HCT116 (cell line): Measurements from ENCODE around the gene RIPOR2.

ENCODE experiments used
- ATF3 ChIP-seq: IDR thresholded peaks from 2 replicates; pipeline ENCODE4 v1.6.1; 2012
- CEBPB ChIP-seq: IDR thresholded peaks from 2 replicates; pipeline ENCODE4 v1.6.1; 2012; ENCODE audit warnings: low read depth
- EGR1 ChIP-seq: IDR thresholded peaks from 2 replicates; pipeline ENCODE4 v1.6.1; 2012; ENCODE audit warnings: low read depth
- EZH2phosphoT487 ChIP-seq: fragments of 200-600 bp; IDR thresholded peaks from 2 replicates; pipeline ENCODE4 v1.6.1; 2018; ENCODE audit warnings: antibody characterized with exemption, borderline replicate concordance
- POLR2A ChIP-seq: IDR thresholded peaks from 2 replicates; pipeline ENCODE4 v1.7.0; 2011; ENCODE audit warnings: borderline replicate concordance; ENCODE audit not compliant: insufficient read depth, insufficient read length; ENCODE audit errors: extremely low read depth
- POLR2AphosphoS5 ChIP-seq: IDR thresholded peaks from 2 replicates; pipeline ENCODE4 v1.6.1; 2011; ENCODE audit warnings: mild to moderate bottlenecking, low read depth, low read length, moderate library complexity
- RAD21 ChIP-seq: IDR thresholded peaks from 2 replicates; pipeline ENCODE4 v1.6.1; 2012; ENCODE audit warnings: low read depth, mild to moderate bottlenecking
- REST ChIP-seq: IDR thresholded peaks from 2 replicates; pipeline ENCODE4 v1.6.1; 2012; ENCODE audit warnings: low read depth
- SP1 ChIP-seq: IDR thresholded peaks from 2 replicates; pipeline ENCODE4 v1.6.1; 2012; ENCODE audit warnings: low read depth
- TCF7L2 ChIP-seq: IDR thresholded peaks from 2 replicates; pipeline ENCODE4 v1.7.0; 2011; ENCODE audit warnings: borderline replicate concordance, inconsistent platforms; ENCODE audit not compliant: insufficient read depth, insufficient read length; ENCODE audit errors: extremely low read depth
- ZNF274 ChIP-seq: fragments of 200-500 bp; sonication (Bioruptor generic); IDR thresholded peaks from 2 replicates; pipeline ENCODE4 v1.6.1; 2014; ENCODE audit warnings: mild to moderate bottlenecking, low read depth, low read length, inconsistent platforms
- TF ChIP-seq, protein P1 (sequence below), 3 experiments: fragments of 200-600 bp in 1 of 3; sonication (generic) in 1 of 3; IDR thresholded peaks in 2 of 3; conservative IDR thresholded peaks in 1 of 3; 2 replicates each; pipeline ENCODE4 v1.5.1; 2012 to 2017; ENCODE audit warnings: low read depth in 2 of 3, low read length in 2 of 3, antibody characterized with exemption in 1 of 3, borderline replicate concordance in 1 of 3, control low read depth in 1 of 3, mild to moderate bottlenecking in 1 of 3, mixed read lengths in 1 of 3, mixed run types in 1 of 3, moderate library complexity in 1 of 3; ENCODE audit not compliant: insufficient read depth in 1 of 3

DNA sequence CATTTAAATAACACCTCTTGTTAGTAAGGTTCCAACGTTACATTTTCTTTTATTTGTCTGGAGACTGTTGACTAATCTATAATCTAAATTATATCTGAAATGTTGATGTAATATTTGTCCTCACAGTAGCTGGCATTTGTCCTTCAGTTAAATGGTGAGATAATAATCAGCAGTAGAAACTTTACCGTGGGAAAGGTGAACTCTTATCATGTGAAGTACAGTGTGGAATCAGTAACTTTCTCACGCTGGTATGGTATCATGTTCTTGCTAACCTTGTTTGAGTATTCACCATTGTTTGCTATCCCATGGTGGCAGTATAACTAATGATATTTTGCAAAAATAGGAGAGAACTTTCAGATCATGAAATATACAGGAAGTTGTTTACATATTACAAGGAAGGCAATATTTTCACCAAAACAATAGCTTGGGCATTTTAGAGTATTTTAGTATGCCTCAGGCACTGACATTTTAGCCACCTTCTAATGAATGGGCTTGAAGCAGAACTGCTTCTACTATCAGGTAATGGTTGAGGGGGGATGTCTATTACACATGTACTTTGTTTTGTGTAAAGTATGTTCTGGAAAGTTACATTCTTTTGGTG, 156.2 kb downstream of the RIPOR2 start:
- TF ChIP-seq, protein P1, sequence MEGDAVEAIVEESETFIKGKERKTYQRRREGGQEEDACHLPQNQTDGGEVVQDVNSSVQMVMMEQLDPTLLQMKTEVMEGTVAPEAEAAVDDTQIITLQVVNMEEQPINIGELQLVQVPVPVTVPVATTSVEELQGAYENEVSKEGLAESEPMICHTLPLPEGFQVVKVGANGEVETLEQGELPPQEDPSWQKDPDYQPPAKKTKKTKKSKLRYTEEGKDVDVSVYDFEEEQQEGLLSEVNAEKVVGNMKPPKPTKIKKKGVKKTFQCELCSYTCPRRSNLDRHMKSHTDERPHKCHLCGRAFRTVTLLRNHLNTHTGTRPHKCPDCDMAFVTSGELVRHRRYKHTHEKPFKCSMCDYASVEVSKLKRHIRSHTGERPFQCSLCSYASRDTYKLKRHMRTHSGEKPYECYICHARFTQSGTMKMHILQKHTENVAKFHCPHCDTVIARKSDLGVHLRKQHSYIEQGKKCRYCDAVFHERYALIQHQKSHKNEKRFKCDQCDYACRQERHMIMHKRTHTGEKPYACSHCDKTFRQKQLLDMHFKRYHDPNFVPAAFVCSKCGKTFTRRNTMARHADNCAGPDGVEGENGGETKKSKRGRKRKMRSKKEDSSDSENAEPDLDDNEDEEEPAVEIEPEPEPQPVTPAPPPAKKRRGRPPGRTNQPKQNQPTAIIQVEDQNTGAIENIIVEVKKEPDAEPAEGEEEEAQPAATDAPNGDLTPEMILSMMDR (IDR thresholded peaks at IDR 0.05 in 2 of 3, conservative IDR thresholded peaks at IDR 0.05 in 1 of 3; ENCODE audit: borderline replicate concordance in 1 of 3, insufficient read depth in 1 of 3, low read depth in 2 of 3, low read length in 2 of 3), result no peak
- TF ChIP-seq POLR2A, result no peak
- TF ChIP-seq POLR2AphosphoS5, result no peak
- TF ChIP-seq REST, result no peak
- TF ChIP-seq CEBPB, result no peak
- no peak for TF ChIP-seq EGR1
- TF ChIP-seq TCF7L2, result no peak
- no peak for TF ChIP-seq SP1
- TF ChIP-seq ZNF274, result no peak
- no peak for TF ChIP-seq EZH2phosphoT487
- TF ChIP-seq RAD21, result no peak
- no peak for TF ChIP-seq ATF3
